Astrocyte of the hippocampus (primary cell): ENCODE results near the gene PKP4.
"Not testable (repeated sequence)": the region's sequence is repeated elsewhere in the genome, so short reads cannot be mapped to it uniquely, and the experiment has no call there.

Source experiments
- DNase-seq: peaks from one replicate; pipeline ENCODE4 v3.0.0; 2011; ENCODE audit warnings: low read depth, low spot score

PKP4 gene

GRCh38 chr2:158464426-158465281, 7.9 kb downstream of the PKP4 start:
- no peak for DNase-seq

GRCh38 chr2:158467248-158467647, 10.5 kb downstream of the PKP4 start:
- DNase-seq: no peak

- DNase-seq: not testable (repeated sequence)
Observed at GRCh38 chr2:158472829-158473228, 16.1 kb downstream of the PKP4 start.

GRCh38 chr2:158473300-158473699, 16.5 kb downstream of the PKP4 start:
- not testable (repeated sequence) for DNase-seq

DNA sequence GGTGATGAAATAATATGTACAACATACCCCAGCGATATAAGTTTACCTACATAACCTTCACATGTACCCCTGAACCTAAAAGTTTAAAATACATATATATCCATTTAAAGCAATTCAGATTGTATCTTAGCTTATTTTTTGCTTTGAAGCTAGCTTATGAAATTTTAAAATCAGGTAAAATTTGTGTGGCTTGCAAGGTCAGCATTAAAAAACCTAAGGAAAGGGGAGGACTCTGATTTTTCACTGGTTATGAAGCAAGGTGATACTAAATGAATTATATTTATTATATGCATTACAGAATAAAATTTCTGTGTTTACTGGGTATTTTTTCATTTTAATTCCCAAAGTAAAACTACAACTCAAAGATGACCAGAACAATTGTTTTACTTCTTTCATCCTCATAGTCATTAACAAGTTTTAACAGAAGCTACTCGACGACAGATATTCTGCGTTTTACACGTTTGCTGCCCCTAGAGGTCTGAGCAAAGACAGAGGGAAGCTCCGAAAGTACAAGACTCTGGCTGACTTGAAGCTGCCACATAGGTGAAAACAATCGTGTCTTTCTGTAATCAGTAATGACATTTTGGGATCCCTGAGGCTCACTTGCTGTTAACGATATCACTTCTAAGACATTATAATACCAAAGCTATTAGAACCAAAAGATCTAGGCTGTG, 17.1 kb downstream of the PKP4 start:
- no peak for DNase-seq

- DNase-seq: not testable (repeated sequence)
Observed at GRCh38 chr2:158474526-158475011, 17.8 kb downstream of the PKP4 start.

GRCh38 chr2:158477202-158477601, 20.4 kb downstream of the PKP4 start:
- DNase-seq: no peak

DNA sequence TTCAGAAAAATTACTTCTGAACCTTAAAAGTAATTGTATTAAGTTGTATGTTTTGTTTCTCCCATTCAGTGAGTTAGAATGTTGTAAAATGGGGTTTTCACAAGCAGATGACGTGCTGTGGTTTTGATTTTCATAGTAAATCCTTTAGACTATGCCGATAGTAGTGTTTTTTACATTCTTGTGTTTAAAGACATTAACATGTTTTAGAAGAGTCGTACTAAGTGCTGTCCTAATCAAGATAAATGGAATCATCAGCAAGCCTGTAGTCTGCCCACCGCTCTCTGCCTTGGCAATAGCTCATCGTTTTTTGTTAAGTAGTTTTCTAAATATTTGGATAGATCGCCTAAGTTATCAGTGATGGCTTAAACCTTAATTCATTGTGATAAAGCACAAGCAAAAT, 21.5 kb downstream of the PKP4 start:
- no peak for DNase-seq

DNA sequence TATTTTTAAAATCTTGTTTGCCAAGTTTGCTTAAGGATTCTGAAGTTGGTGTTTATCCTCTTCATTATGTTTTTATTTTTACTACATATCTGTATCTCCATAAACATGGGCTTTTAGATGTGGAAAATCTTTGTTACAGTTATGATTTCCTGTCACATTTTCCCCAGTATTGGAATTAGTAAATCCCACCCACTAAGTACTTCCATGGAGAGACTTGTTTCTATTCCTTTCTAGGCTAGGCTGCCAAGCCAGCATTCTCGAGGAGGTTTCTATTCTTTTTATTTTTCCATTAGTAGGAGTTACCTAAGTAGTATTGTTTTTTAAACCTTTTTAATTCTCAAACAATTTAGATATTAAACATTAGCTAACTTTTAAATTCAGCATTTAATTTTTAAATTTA, 22.1 kb downstream of the PKP4 start:
- no peak for DNase-seq

- DNase-seq: no peak
Observed at GRCh38 chr2:158481116-158481515, 24.4 kb downstream of the PKP4 start.

DNA sequence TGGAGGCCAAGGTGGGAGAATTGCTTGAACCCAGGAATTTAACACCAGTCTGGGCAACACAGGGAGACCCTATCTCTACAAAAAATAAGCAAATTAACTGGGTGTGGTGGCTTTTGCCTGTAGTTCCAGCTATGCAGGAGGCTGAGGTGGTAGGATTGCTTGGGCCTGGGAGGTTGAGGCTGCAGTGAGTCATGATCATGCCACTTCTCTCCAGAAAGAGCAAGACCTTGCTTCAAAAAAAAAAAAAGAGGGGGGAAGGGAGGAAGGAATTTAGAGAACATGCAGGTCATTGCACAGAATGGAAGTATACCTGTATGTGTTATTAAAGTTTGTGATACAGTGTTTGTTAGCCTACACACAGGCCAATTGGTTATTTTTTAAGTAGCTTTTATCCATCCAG, 25.8 kb downstream of the PKP4 start:
- peak; percentile 26 for DNase-seq

- no peak for DNase-seq
Observed at GRCh38 chr2:158484892-158485556, 28.3 kb downstream of the PKP4 start.

DNA sequence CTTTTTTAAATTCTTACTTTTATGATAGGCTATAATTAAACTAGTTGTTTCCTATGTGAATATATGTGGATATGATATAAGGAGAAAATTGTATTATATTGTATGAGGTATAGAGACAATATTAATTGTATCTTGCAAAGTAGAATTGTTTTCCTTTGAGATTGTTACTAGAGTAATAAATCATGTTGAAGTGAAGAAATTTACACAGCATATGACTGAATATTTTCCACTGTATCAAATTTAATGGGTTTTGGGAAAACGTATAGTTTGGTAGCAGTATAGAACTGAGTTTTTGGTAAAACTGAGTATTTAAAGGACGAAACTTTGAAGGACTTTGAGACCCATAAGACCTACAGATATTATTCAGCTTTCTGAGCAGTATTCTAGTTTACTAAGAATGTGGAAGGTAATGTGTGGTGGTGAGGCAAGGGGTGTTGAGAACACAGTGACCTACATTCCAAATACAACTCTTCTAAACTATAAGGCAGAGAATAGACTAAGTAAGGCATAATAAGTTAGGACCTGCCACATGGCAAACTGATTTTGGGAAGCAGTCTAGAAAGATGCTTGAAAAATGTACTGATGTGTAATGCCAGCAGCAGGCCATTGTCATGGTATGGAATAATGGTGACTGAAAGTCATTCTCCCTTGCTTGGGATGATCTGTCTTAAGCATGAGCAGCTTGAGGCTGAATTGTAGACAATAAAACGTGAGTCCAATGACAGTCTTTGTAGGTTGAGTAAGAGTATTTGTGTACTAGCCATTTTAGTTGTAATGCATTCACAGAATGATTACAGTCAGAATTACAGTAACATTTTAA, 29.6 kb downstream of the PKP4 start:
- DNase-seq: no peak

DNA sequence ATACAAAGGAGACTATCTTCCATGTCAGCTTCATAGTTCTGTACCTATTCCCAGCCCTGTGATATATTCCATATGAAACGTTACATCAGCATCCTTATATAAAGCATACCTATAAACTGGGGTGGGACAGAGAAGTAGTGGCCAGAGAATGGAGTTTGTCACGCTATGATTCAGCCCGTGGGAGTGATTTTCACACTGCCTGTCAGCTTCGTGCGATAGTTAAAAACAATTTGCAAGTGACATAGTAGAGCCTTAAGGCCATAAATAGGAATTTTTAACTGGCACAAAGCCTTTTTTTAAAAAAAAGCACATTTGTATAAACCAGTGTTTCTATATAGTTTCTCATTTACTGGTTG, 30.2 kb downstream of the PKP4 start:
- DNase-seq: peak; percentile 45

DNA sequence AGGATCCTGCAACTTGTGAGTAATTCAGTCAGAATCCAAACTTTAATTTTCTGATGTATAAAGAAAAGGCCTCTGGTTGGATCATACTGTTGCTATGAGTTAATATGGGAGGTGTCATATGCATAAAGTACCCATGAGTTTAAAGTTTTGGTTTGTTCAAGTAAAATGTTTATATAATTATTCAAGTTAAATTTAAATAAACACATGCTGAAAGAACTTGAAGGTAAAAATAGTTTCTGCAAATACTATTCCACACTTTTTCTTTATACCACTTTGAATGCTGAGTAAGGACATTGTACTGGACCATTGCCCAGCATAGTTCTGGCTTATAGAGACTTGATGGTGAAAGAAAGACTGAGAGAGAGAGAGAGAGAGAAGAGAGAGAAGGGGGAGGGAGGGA, 30.7 kb downstream of the PKP4 start:
- peak; percentile 78 for DNase-seq

DNA sequence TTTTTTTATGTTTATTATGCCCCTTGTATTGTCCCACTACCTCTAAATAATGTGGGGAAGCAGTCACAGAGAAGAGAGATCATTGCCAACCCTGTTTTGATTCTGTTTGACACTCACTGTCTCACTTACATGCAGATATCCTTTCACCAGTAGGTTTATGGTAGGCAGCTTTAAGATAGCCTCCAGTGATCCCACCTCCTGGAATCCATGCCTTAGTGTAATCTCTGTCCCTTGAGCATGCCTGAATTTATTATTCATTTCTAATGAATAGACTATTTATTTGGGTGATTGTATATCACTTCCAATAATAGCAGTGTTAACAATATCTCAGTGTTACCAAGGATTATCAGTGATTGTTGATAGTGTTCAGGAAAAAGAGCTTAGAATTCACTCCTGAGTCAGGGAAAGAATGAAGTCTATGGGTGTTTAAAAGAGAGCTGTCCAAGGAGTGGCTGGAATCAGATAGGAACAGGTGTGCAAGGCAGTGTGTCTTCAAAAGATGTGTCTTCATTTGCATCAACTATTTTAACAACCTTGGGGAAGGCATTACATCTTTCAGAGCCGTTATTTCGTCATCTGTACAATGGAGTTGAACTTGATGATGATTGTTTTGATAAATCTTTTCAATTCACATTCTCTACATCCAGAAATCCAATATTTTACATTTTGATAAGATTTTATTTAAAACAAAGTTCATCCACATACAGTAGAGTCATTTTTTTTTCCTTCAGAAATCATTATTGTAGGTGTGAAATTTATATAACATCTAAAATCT, 31.9 kb downstream of the PKP4 start:
- DNase-seq: no peak

DNA sequence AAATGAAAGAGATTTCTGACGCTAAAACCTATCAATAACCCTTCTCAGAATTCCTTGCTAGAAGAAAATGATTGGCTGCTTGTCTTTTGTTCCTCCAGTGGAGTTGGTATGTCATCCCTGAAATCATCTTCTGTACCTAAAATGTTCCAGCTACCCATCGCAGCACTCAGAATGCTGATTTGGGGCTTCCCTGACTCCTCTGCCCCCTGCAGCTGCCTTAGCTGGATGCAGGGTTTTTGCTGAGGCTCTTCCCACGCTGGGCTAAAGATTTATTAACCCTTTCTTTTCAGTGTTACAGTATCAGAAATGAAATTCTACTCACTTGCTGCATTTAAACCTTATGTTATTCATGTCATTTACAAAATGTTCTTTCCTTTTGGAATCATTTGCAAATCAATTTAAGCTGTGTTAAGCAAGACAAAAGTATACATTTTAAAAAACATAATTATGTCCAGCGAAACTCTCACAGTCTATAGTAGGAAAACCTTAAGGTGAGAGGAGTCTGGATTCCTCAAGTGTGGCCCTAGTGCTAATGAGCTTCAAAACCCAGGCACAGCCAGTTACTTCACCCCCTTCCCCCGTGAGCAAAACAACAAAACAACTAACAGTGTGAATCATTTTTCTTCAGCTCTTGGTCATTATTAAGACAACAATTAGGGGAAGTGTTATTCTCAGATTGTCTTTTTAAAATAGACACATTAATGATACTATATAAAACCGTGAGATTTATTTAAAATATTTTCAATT, 32.8 kb downstream of the PKP4 start:
- DNase-seq: no peak

DNA sequence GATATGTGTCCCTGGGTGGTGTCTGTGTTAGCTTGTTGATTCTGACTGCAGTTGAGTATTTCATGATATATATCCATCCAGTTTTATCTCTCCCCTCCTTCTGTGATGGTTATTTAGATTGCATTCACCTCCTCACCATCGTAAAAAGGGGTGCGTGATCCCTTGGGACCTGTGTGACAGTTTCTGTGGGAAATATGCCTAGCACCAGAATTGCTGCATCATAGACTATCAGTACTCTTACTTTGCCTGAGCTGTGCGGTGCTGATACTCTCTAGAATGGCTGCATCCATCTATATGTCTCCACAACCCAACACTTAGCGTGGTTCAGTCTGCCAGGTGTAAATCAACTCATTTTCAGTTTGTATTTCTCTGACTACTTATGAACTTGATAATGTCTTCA, 34.3 kb downstream of the PKP4 start:
- DNase-seq: no peak

GRCh38 chr2:158493458-158493857, 36.7 kb downstream of the PKP4 start:
- peak; percentile 19 for DNase-seq

DNA sequence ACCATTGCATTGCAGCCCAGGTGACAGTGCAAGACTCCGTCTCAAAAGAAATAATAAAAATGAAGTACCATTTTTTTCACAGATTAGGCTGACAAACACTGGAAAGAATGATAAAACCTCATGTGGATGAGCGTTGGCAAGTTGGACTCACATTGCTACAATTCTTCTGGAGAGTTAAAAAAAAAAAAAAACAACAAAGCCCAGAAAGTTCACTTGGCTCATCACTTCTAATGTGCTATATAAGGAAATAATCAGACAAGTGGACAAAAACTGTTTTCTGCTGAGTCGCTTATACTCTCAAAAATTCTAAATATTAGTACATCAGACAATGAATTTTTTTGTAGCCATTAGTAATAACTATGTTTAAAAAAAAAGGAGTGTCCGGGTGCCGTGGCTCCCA, 38.4 kb downstream of the PKP4 start:
- DNase-seq: peak; percentile 49
